ENCODE measurements around the gene COX19.

DNA sequence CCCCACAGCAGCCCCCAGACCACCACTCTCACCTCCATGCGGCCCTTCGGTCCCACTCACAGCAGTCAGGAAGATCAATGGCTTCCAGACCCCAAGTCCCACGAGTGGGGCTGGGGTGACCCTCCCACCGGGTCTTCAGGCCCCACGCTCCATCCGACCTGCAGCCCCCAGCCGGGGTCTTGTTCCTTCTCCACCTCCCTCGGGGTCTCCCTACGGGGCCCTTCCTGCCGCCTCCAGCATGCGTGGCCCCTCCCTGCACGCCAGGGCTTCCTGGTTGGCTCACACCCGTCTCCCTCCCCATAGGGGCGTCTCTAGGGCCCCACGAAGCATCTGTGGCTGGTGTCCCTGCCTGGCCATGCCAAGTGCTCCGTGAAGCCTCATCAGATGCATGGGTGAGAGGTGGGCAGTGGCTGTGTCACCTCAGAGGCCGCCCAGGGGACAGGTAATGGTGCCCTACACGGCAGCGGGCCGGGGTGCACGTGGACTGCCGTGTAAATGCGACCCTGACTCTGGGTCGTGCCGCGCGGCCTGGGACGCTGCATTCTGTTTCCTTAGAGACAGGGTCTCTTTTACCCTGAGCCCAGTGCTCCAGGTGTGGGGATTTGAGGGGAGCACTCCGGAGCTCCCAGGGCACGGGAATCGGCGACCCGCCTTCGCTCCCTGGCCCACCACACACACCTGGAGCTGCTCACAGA, 40.7 kb downstream of the COX19 start:
- TF ChIP-seq, protein P1, sequence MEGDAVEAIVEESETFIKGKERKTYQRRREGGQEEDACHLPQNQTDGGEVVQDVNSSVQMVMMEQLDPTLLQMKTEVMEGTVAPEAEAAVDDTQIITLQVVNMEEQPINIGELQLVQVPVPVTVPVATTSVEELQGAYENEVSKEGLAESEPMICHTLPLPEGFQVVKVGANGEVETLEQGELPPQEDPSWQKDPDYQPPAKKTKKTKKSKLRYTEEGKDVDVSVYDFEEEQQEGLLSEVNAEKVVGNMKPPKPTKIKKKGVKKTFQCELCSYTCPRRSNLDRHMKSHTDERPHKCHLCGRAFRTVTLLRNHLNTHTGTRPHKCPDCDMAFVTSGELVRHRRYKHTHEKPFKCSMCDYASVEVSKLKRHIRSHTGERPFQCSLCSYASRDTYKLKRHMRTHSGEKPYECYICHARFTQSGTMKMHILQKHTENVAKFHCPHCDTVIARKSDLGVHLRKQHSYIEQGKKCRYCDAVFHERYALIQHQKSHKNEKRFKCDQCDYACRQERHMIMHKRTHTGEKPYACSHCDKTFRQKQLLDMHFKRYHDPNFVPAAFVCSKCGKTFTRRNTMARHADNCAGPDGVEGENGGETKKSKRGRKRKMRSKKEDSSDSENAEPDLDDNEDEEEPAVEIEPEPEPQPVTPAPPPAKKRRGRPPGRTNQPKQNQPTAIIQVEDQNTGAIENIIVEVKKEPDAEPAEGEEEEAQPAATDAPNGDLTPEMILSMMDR (IDR thresholded peaks at IDR 0.05; ENCODE audit: insufficient read depth, low read length) = no peak
- TF ChIP-seq SPI1 (IDR thresholded peaks at IDR 0.05; ENCODE audit: borderline replicate concordance, low read depth) (no peak), POLR2AphosphoS5 (IDR thresholded peaks at IDR 0.05; ENCODE audit: low read depth) (no peak)
